Progenitor cell of endocrine pancreas (in vitro differentiated cells): Measurements from ENCODE around the gene FGB. TPM values are rescaled to one million over a fixed set of nuclear protein-coding genes. Genes with fewer than 3 reads are reported as not detected.
A peak's percentile ranks its signal among the peaks of the same experiment; 100 is the strongest.

ENCODE experiments used
- DNase-seq: peaks from one replicate; pipeline ENCODE4 v3.0.0; 2021; ENCODE audit warnings: low spot score; ENCODE audit not compliant: unreplicated experiment
- H3K27ac Mint-ChIP-seq: 2 replicates; pipeline ENCODE4 v1.8.0; 2021; ENCODE audit warnings: mild to moderate bottlenecking, moderate library complexity, mixed read lengths
- H3K27me3 Mint-ChIP-seq: 2 replicates; pipeline ENCODE4 v1.8.0; 2021; ENCODE audit warnings: mixed read lengths
- H3K36me3 Mint-ChIP-seq: 2 replicates; pipeline ENCODE4 v1.8.0; 2022; ENCODE audit warnings: mixed read lengths; ENCODE audit not compliant: insufficient read depth
- H3K4me1 Mint-ChIP-seq: 2 replicates; pipeline ENCODE4 v1.8.0; 2021; ENCODE audit warnings: low read depth, mixed read lengths
- H3K4me3 Mint-ChIP-seq: 2 replicates; pipeline ENCODE4 v1.8.0; 2021; ENCODE audit warnings: low read depth, mild to moderate bottlenecking, moderate library complexity, mixed read lengths
- H3K9me3 Mint-ChIP-seq: 2 replicates; pipeline ENCODE4 v1.8.0; 2021; ENCODE audit warnings: low read depth, mixed read lengths
- total RNA-seq: library from RNA; stranded (reverse); gene quantifications from 2 replicates; pipeline ENCODE4 v1.2.1, GENCODE V29; 2021
- TF ChIP-seq, protein P1 (sequence below): fragments of 200-600 bp; sonication (generic); IDR thresholded peaks from one replicate; pipeline ENCODE4 v1.5.0; 2021; ENCODE audit warnings: antibody characterized with exemption, mild to moderate bottlenecking; ENCODE audit not compliant: unreplicated experiment

Gene FGB
- total RNA-seq, 1 donor from 2014 or later, result 37.7 TPM

DNA sequence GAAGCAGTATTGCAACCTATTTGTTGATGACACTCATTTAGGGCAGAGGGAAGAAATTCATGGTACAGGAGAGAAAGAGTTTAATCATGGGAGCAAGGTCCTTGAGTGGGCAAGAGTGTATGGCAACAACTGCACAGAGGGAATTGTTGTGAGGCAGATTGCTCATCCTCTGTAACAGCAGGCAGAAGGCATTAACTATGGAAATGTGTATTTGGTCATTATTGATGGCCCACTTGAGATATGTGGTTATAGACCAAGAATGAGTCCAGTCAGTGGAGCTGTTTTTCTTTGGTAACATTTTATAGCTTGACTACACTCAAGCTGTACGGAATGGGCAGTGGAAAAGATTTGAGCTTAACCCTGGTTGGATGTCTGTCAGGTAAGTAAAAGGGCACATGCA lies 28.5 kb upstream of the FGB start:
- no peaks in the 10 kb centered on the region for H3K27me3 Mint-ChIP-seq
- TF ChIP-seq, protein P1, sequence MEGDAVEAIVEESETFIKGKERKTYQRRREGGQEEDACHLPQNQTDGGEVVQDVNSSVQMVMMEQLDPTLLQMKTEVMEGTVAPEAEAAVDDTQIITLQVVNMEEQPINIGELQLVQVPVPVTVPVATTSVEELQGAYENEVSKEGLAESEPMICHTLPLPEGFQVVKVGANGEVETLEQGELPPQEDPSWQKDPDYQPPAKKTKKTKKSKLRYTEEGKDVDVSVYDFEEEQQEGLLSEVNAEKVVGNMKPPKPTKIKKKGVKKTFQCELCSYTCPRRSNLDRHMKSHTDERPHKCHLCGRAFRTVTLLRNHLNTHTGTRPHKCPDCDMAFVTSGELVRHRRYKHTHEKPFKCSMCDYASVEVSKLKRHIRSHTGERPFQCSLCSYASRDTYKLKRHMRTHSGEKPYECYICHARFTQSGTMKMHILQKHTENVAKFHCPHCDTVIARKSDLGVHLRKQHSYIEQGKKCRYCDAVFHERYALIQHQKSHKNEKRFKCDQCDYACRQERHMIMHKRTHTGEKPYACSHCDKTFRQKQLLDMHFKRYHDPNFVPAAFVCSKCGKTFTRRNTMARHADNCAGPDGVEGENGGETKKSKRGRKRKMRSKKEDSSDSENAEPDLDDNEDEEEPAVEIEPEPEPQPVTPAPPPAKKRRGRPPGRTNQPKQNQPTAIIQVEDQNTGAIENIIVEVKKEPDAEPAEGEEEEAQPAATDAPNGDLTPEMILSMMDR, result no peak
- H3K4me3 Mint-ChIP-seq, result no peak overlapping the region
- H3K27ac Mint-ChIP-seq, result no peak overlapping the region
- peaks cover 2% of the 10 kb centered on the region for H3K36me3 Mint-ChIP-seq
- DNase-seq, result no peak
- H3K9me3 Mint-ChIP-seq, result no peaks in the 10 kb centered on the region
- H3K4me1 Mint-ChIP-seq, result no peaks in the 10 kb centered on the region

DNA sequence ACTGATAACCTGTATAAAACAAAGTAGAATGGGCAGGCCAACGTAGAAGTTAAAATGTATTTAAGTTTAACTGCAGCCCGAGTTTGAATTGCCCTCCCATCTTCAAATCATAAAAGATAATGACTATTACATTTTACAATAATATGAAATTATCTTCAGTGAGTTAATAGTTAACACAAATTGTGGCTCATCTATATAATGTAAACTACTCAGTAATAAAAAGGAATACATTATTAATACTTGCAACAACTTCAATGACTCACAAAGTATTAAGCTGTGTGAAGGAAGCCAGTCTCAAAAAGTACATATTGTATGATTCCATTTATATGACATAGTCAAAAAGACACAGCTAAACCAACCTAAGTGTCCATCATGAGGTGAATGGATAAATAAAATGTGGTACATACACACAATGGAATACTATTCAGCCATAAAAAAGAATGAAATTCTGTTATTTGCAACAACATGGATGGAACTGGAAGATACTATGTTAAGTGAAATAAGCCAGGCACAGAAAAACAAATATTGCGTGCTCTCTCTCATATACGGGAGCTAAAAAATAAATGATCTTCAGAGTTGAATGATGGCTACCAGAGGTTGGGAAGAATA lies 20.4 kb upstream of the FGB start:
- peaks cover 34% of the 10 kb centered on the region for H3K36me3 Mint-ChIP-seq
- TF ChIP-seq, protein P1, result no peak
- no peaks in the 10 kb centered on the region for H3K4me1 Mint-ChIP-seq
- no peaks in the 10 kb centered on the region for H3K27me3 Mint-ChIP-seq
- no peak for DNase-seq
- H3K4me3 Mint-ChIP-seq, result no peak overlapping the region
- H3K9me3 Mint-ChIP-seq, result peaks cover 3% of the 10 kb centered on the region
- H3K27ac Mint-ChIP-seq, result no peak overlapping the region

DNA sequence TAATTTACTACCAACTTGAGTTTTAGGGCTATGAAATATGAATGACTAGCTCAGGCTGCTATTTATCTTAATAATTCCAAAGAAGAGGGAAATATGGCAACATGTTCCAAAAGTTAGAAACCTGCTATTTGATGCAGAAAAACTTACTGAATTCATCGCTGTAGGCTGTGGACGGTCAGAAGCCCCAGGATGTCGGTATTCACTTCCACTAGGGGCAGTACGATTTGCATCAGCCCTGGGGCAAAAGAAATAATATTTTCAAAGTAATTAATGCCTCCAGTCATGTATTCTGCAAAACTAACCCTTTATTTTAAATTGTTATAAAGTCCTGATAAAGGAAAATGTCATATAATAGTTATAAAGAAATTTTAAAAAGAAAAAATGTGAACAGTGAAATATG lies 17.1 kb upstream of the FGB start:
- peaks cover 14% of the 10 kb centered on the region for H3K4me1 Mint-ChIP-seq
- TF ChIP-seq, protein P1, result peak; percentile 35
- peaks cover 3% of the 10 kb centered on the region for H3K9me3 Mint-ChIP-seq
- H3K27me3 Mint-ChIP-seq, result no peaks in the 10 kb centered on the region
- no peak overlapping the region for H3K27ac Mint-ChIP-seq
- DNase-seq, result no peak
- peaks cover 23% of the 10 kb centered on the region for H3K36me3 Mint-ChIP-seq
- no peak overlapping the region for H3K4me3 Mint-ChIP-seq

DNA sequence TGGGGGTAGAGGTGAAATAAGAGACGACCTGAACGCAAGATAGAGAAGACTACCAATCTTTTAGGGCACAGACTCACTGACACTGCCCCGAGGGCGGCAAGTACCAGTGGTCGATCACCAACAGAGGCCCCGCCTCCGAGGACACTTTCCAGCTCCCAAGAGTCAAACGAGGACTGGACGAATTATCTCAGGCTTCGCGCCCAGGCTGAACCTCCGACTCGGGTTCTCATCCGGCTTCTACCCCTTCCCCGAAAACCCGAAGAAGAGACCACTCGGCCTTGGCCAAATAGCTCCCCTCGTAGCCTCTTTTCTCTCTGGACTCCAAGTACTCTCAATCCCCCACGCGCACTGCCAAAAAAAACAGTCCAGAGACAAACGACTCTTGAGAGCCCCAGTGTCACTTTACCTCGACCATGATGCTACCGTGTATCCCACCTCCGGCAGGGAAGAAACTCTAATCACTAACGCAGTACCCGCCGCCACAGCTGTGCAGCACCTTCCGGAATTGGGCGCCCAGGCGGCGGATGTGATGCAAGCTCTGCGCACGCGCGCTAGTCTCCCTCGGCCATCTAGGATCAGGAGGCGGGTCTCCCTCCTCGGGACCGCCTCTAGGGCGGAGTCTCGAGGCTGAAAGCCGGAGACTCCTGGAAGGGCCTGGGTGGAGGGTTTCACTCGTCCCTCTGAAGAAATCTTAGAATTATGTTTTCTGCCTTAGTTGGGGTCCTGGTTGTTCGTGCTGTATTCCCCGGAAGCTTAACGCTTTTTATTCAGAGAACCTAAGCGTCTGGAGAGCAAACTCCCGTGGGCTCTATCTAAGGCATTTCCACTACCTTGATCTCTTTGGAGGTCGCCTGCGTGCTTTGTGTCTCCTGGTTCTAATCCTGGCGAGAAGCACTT lies 12.7 kb upstream of the FGB start, which contains the start of gene PLRG1:
PLRG1 (minus strand) TSS at position 507 of the 897 bp plus-strand sequence; CDS start at position 415, 92 bp downstream.
- no peaks in the 10 kb centered on the region for H3K9me3 Mint-ChIP-seq
- H3K27ac Mint-ChIP-seq, result peak within 1 kb of the TSS; percentile 97
- TF ChIP-seq, protein P1, result no peak
- peak; percentile 95 for DNase-seq
- H3K4me3 Mint-ChIP-seq, result peak within 1 kb of the TSS; percentile 97
- peaks cover 4% of the 10 kb centered on the region for H3K36me3 Mint-ChIP-seq
- peaks cover 14% of the 10 kb centered on the region for H3K4me1 Mint-ChIP-seq
- H3K27me3 Mint-ChIP-seq, result no peaks in the 10 kb centered on the region

DNA sequence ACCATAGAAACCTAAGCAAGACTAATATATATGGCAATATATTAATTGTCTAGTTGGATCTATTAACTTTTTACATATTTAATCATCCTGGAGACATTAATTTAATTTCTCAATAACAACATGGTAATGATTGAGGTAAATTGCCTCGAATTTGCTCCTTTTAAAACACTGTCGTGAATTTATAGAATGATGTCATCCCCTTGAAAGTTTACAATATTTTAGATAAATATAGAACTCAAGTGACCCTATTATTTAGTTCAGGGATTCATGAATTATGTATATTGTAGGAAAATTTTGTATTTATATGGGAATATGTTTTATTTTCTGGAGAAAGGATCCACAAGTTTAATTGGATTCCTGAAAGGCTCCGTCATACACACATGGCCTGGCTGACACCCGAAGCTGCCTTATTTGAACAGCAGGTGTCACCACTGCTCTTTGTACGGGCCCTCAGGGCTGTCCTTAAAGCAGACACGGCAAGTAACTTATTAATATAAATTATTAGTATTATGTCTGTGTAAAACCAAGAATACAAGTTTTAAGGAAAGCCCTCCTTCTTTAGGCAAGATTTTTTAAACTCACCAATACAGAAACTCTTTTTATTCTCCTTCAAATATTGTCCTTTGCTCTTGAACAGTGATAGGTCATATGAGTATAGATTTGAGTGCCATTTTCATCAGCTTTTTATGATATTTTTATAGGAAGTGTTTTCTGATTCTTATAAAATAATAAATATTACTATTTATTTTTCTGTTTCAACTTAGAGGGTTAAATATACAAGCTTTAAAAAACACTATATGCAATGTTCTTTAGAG lies 10.7 kb upstream of the FGB start:
- H3K27ac Mint-ChIP-seq, result peak overlapping the region; percentile 71
- no peaks in the 10 kb centered on the region for H3K27me3 Mint-ChIP-seq
- peaks cover 14% of the 10 kb centered on the region for H3K4me1 Mint-ChIP-seq
- DNase-seq, result peak; percentile 52
- no peaks in the 10 kb centered on the region for H3K36me3 Mint-ChIP-seq
- H3K9me3 Mint-ChIP-seq, result no peaks in the 10 kb centered on the region
- TF ChIP-seq, protein P1, result peak; percentile 93
- H3K4me3 Mint-ChIP-seq, result no peak overlapping the region
